ENCODE data around the gene VAV3.
"Not testable (repeated sequence)": the region's sequence is repeated elsewhere in the genome, so short reads cannot be mapped to it uniquely, and the experiment has no call there.

Gene VAV3

DNA sequence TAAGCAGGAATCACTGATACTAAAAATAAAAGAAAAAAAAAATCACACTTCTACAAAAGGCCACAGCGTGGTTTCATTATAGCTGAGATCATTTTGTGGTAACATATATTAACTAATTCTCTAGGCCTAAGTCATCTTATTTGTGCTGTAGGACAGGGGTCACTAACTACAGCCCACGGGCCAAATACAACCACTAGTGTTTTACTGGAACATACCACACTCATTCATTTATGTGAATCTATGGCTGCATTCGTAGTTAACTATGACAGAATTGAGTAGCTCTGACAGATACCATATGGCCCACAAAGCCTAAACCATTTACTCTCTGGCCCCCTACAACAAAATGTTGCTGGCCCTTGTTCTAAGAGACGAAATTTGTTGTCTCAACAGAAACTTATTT lies 224.4 kb downstream of the VAV3 start:
- no peak overlapping the region for H3K4me3 ChIP-seq (ENCODE audit: low read length)
- no peak for TF ChIP-seq ZNF274 (IDR thresholded peaks at IDR 0.05; ENCODE audit: low read depth, low read length)

DNA sequence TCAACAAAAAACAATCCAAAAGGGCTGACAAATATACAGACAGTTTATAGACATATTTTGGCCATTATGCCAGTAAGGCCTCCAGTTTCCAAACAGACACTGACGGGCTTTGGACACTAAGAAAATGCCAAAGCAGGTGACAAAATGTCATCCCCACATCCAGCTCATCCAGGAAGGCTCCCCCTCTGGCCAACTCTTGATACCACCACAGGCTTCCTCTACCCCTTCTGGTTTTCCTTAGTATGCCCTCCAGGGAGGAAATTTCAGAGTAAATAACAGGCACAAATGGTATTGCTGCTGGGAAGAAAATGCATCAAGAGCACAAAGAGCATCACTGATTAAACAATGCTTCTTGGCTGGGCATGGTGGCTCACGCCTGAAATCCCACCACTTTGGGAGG lies 225.3 kb downstream of the VAV3 start:
- no peak for TF ChIP-seq ZNF274 (IDR thresholded peaks at IDR 0.05; ENCODE audit: low read depth, low read length)
- no peak overlapping the region for H3K4me3 ChIP-seq (ENCODE audit: low read length)

DNA sequence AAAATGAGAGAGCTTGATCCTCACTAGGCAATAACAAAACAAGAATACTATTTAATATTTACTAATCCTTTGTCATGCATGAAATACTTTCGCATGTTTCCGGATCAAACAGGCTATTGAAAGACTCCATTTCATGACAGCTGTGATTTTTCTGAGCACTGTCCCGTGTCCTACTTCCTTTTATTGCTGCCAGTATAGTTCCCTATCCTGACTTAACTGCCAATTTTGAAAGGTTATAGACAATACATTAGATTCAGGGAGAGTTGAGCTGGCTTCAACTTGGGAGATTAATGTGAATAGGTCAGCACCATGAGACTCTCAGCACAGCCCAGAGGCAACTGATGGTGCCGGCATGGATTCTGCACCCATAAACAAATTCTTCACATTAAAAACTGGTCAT lies 225.8 kb downstream of the VAV3 start:
- H3K4me3 ChIP-seq (ENCODE audit: low read length) = no peak overlapping the region
- no peak for TF ChIP-seq ZNF274 (IDR thresholded peaks at IDR 0.05; ENCODE audit: low read depth, low read length)

DNA sequence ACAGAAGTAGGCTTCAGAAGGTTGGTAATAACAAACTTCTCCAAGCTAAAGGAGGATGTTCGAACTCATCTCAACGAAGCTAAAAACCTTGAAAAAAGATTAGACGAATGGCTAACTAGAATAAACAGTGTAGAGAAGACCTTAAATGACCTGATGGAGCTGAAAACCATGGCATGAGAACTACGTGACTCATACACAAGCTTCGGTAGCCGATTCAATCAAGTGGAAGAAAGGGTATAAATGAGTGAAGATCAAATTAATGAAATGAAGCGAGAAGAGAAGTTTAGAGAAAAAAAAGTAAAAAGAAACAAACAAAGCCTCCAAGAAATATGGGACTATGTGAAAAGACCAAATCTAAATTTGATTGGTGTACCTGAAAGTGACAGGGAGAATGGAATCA lies 231.6 kb downstream of the VAV3 start:
- H3K4me3 ChIP-seq (ENCODE audit: low read length) = not testable (repeated sequence)

DNA sequence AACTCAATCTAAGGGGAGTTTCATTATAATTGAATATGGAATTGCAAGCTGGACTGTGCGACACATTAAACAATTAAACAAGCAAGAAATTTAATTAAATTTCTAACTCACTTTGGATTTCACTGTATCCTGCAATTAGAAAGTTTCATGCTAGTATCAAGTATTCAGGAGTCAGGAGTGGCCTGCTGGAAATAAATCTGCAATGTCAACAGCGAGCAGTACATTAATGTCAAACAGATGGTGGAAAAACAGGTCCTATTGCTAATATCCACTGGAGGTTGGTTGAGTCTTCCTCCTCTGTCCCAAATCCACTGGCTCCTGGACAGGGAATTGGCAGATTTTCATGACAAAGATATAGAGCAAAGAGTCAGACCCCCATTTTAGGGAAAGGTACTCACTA lies 237.1 kb downstream of the VAV3 start:
- TF ChIP-seq ZNF274 (IDR thresholded peaks at IDR 0.05; ENCODE audit: low read depth, low read length) = no peak
- H3K4me3 ChIP-seq (ENCODE audit: low read length) = no peak overlapping the region

DNA sequence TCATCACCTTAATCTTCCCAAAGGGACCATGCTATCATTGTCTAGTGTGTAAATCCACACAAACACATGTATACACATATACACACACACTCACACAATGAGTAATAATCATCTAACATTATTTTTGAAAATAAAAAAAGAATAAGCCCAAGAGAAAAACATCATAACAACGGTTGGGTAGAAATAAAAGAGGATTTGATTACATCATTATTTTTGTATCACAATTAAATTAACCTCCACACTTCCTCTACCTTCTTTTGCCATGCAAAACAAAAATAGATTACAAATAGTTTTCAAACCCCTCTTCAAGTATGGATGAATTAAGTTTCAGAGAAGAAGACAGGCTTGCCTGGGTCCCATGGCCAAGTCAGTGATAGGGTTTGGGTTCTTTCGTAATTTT lies 238.1 kb downstream of the VAV3 start:
- TF ChIP-seq ZNF274 (IDR thresholded peaks at IDR 0.05; ENCODE audit: low read depth, low read length) = no peak
- H3K4me3 ChIP-seq (ENCODE audit: low read length) = no peak overlapping the region

- TF ChIP-seq ZNF274 (IDR thresholded peaks at IDR 0.05; ENCODE audit: low read depth, low read length) = no peak
- no peak overlapping the region for H3K4me3 ChIP-seq (ENCODE audit: low read length)
These were observed 240.3 kb downstream of the VAV3 start for GRCh38 chr1:107724648-107725047.

DNA sequence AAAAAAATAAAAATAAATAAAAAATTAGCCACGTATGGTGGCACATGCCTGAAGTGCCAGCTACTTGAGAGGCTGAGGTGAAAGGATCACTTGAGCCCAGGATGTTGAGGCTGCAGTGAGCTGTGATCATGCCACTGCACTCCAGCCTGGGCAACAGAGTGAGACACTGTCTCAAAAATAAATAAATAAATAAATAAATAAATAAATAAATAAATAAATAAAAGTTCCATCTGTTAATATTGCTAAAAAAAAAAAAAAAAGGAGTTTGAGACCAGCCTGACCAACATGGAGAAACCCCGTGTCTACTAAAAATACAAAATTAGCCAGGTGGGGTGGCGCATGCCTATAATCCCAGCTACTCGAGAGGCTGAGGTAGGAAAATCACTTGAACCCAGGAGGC lies 244.8 kb downstream of the VAV3 start:
- not testable (repeated sequence) for H3K4me3 ChIP-seq (ENCODE audit: low read length)

DNA sequence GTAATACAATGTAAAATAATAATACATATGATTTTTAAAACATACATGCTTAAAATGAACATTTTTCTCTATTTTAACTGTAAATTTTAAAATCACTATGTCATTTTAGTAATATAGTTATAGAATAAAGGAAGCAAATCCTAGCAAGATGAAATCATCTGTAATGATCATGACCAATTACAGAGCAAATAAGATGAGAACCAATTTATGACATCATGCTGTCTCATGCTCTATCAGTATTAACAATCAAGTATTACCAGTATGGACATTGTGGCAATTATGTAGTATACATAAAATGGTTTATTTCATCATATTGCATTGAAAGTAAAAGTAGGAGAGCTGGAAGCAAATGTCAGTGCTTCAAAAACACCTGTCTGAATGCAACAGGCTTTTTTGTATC lies 255.0 kb downstream of the VAV3 start:
- no peak overlapping the region for H3K4me3 ChIP-seq (ENCODE audit: low read length)
- TF ChIP-seq ZNF274 (IDR thresholded peaks at IDR 0.05; ENCODE audit: low read depth, low read length) = no peak

- no peak overlapping the region for H3K4me3 ChIP-seq (ENCODE audit: low read length)
- TF ChIP-seq ZNF274 (IDR thresholded peaks at IDR 0.05; ENCODE audit: low read depth, low read length) = no peak
These were observed 257.9 kb downstream of the VAV3 start for GRCh38 chr1:107707111-107707510.

DNA sequence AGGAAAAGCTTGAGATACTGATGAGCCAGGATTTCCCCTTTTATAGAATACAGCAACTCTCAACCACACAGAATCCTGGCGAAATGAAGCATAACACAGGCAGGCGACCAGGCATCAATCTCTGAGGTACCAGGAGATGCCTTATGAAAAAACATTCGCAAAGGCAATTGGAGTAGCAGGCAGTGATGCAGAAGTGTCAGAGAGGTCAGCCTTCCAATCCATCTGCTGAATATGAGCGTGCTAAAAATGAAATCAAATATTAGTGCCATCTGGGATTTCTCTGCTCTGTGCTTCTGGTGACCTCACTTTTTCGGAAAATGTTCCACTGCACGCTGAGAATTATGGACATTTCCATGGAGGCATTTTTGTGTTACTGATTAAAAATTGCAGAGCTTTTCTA lies 258.8 kb downstream of the VAV3 start:
- H3K4me3 ChIP-seq (ENCODE audit: low read length) = no peak overlapping the region
- TF ChIP-seq ZNF274 (IDR thresholded peaks at IDR 0.05; ENCODE audit: low read depth, low read length) = no peak

GRCh38 chr1:107704911-107705310 lies 260.1 kb downstream of the VAV3 start:
- no peak for TF ChIP-seq ZNF274 (IDR thresholded peaks at IDR 0.05; ENCODE audit: low read depth, low read length)
- no peak overlapping the region for H3K4me3 ChIP-seq (ENCODE audit: low read length)

DNA sequence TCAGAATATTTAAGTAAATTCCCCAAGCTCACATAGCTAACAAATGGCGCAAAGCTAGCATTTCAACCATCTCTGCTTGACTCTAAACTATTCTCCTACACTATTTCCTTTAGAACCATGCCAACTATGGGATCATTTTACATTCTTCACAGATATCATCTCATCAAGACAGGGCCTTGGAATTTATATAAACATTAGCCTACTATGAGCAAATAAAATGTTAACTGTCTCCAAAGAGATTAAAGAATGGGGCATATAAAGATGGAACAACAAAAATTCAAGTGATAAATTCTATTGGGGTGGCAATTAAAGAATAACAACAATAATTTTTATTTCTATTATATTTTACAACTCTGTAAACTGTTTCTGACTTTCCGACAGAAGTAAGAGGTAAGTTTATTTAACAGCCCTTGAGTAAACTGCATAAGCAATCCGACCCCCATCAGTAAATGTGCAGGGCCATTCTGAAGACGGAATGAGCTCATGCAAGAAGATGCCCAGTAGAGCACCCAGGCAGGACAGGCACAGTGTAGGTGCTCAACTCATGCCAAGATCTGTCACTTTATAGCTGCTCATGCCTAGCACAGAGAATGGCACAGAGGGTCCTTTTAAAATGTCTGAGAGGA lies 261.9 kb downstream of the VAV3 start:
- TF ChIP-seq ZNF274 (IDR thresholded peaks at IDR 0.05; ENCODE audit: low read depth, low read length) = no peak
- no peak overlapping the region for H3K4me3 ChIP-seq (ENCODE audit: low read length)

- H3K4me3 ChIP-seq (ENCODE audit: low read length) = not testable (repeated sequence)
These were observed 264.3 kb downstream of the VAV3 start for GRCh38 chr1:107700651-107701050.

DNA sequence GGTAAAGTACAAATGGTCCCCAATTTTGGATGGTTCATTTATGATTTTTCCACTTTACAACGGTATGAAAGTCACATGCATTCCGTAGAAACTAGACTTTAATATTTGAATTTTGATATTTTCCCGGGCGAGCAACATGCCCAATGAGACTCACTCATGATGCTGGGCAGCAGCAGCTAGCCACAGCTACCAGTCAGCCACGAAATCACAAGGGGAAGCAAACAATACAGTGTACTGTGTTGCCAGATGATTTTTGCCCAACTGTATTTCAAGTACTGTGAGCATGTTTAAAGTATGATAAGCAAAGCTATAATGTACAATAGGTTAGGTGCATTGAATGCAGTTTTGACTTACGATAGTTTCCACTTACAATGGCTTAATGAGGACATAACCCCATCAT lies 266.8 kb downstream of the VAV3 start:
- no peak for TF ChIP-seq ZNF274 (IDR thresholded peaks at IDR 0.05; ENCODE audit: low read depth, low read length)
- no peak overlapping the region for H3K4me3 ChIP-seq (ENCODE audit: low read length)

DNA sequence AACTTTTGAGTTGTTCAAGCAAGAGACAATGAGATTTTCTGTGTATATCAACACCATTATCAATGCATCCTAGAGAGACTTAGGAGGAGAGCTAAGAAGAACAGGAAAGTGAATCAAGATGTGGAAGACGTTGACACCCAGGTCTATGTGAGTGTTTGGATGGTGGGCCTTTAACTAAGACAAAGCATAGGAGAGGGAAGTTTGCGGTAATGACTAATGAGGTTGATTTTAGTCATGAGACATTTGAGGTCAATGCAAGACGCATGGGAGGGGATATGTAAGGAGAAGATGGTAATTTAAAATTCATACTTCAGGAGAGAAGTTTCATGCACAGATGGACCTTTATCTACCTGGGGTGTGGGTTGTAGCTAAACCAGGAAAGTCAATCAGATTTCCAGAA lies 269.6 kb downstream of the VAV3 start:
- no peak for TF ChIP-seq ZNF274 (IDR thresholded peaks at IDR 0.05; ENCODE audit: low read depth, low read length)
- H3K4me3 ChIP-seq (ENCODE audit: low read length) = no peak overlapping the region
